ENCODE data around the gene CSN1S1.

- TF ChIP-seq POLR2A (IDR thresholded peaks at IDR 0.05) = no peak
- TF ChIP-seq, protein P1, sequence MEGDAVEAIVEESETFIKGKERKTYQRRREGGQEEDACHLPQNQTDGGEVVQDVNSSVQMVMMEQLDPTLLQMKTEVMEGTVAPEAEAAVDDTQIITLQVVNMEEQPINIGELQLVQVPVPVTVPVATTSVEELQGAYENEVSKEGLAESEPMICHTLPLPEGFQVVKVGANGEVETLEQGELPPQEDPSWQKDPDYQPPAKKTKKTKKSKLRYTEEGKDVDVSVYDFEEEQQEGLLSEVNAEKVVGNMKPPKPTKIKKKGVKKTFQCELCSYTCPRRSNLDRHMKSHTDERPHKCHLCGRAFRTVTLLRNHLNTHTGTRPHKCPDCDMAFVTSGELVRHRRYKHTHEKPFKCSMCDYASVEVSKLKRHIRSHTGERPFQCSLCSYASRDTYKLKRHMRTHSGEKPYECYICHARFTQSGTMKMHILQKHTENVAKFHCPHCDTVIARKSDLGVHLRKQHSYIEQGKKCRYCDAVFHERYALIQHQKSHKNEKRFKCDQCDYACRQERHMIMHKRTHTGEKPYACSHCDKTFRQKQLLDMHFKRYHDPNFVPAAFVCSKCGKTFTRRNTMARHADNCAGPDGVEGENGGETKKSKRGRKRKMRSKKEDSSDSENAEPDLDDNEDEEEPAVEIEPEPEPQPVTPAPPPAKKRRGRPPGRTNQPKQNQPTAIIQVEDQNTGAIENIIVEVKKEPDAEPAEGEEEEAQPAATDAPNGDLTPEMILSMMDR (IDR thresholded peaks at IDR 0.05) = no peak
Observed at GRCh38 chr4:69974631-69975030, 43.8 kb downstream of the CSN1S1 start.
